Stimulated activated CD8-positive, alpha-beta memory T cell treated with anti-CD3 and anti-CD28 coated beads, Interleukin-12 subunit alpha, Interleukin-12 subunit beta, amount 100 ng/mL, for 4 hours (primary cell): ENCODE measurements around the gene DLGAP1.

Experiments
- DNase-seq: peaks from one replicate; pipeline ENCODE4 v3.0.0-alpha.2; 2020; ENCODE audit warnings: low read depth

DLGAP1 gene

DNA sequence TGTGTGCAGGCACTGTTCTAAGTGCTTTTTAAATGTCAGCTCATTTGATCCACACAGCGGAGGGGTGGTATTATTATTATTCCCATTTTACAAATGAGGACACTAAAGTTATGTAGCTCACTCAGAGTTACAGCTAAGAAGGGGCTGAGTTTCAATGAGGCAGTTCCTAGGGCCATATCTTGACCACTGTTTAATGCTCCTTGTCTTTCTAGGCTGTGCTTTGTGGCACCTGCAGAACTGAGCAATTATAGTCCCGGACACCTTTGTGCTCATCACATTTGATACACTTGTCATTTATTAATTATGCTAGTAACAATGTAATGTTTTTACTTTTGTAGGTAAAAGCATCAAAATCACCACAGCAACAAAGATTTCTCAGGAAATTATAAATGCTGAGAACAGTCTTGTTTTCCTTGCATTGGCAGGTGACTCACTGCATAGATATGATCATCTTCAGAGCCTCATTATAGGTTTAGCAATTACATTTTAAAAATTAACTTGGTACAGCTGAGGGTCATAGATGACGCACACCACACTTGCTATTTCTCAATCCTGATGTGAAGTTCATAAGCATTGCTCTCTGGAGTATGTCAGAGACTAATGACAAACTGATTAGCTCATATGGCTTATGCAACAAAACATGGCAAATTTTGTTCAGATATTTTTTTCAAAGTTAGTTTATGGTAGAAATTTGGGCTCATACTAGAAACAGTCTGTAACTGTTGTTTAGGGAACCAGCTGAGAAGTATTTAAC is 638.3 kb downstream of the DLGAP1 start:
- no peak for DNase-seq

DNA sequence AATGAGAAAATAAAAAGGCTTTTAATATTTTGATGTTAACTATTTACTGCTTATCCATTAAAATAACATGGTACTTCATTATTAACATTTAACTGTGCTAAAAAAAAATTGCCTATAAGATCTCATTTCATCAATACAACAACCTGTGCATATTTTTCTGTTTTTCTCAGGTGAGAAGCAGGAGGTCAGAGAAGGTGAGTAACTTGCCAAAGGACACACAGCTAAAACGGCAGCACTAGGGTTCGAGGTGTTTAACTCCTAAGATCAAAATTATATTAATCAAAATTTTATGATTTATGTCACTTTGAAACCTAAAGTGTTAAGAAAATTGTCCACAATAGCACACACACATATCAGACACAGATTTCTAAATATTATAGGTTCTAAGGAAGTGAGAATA is 639.1 kb downstream of the DLGAP1 start:
- no peak for DNase-seq

DNA sequence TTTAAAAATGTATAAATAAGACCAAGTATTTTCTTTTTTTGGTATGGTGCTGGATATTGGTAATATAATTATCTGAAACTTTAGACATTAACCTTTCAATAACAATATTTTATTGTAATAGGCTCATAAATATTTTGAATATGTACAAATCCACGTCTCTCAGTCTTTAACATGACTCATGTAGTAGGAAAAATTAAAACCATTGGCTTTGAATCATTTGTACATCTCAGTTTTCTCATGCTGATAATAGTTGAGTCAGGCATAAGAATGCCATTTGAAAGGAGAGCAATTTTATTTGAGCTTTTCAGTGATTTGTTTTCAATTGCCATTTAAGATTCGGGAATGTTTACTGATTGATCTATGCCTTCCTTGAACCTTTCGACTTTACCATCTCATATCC is 640.3 kb downstream of the DLGAP1 start:
- DNase-seq, result no peak

DNA sequence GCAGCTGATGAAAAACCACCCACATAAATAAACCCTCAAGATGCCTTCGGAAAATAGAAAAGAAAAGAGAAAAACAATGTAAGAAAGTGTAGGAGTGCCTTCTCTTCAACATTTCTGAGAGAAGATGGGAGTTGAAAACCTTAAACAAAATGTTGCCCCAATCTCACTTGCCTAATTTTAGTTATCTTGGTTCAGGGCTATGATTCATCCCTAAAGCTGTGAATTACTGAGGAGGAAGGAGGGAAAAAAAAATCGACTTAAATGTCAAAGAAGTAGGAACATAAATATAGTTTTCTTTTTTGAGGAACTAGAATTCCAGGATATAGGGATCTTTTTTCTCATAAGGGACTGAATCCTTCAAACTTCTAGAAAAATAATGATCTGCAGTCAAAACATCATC is 644.8 kb downstream of the DLGAP1 start:
- no peak for DNase-seq

DNA sequence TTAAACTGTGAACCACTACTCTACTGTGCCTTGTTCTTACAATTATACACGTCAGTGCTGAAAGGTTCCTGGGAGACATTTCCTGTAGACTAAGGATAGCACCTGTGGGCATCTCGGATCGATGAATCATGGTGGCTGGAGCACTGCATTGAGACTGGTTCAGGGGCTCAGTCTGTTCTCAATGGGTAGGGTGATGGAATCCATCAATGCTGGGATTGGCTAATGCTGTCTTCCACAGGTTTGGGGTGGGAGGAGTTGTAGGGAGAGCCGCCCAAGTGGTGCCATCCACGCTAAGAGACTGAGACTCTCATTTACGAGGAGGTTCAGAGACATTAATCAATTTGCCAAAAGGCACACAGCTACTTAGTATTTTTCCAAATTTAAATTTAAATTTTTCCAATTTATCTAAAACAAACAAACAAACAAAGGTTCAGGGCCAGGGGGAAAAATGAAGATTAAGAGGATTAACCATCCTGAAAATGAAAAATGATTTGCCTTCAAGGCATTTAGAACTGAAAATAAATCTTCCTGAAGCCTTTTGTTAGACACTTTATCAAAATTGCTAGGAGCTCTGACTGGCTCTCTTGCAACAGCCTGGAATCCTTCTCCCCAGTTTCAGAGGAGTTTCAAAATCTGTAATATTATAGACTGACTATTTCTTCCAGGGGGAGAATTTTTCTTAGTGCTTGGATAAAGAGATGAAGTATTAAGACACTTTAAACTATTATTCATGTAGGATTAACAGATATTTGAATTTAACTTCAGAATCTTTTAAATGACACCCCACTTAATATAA is 645.9 kb downstream of the DLGAP1 start:
- DNase-seq, result no peak

DNA sequence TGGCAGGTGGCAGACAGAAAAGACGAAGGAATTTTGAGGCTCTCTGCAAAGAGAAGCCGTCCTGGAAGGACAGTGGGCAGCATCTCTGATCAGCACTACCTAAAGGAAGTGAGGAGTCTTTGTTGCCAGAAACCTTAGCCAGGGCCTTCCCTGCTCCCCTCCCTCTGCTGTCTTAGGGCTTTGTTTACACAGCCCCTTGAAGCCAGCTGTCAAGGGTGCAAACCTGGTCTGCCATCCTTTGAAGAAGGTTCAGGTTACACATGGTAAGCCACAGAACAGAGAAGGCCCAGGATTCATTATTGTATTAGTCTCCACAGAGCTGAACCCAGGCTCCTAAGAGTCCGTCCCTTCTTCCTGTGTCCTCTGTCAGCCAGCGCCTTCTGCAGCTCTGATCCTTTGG is 648.5 kb downstream of the DLGAP1 start:
- no peak for DNase-seq

DNA sequence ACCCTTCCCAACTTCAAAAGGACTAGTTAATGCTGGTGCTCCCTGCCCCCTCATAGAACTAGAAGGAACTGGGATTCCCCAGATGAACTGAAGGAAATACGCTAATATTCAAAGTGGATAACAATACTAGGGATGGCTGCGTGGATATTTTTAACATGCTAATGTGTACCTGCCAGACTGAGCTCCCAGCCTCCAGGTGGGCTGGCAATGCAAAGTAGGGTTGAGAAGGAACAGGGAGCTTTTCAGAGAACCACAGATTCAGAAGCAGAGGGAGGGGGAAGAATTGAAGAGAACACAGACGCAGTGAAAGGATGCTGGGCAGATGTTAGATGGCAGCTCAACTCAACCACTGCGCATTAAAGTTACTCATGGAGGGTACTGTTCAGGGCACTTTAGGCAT is 650.8 kb downstream of the DLGAP1 start:
- DNase-seq, result no peak

DNA sequence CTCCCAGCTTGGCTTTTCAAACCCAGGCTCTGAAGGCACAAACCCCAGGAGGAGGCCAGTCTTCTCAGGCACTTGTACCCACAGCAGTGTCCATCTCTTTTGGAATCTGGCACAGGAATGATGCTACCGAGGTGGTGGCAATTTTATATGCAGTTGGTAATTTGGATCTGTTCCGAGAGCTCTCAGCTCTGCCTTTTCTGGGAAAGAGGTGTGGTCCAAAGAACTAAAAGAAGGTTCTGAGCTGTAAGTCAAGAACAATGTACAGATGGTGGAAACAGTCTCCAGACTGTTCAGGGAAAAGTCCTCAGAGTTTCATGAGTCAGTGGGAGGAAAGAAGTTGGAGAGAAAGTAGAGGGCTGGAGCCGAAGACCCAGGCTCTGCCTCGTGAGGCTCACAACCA is 651.8 kb downstream of the DLGAP1 start:
- DNase-seq, result no peak

DNA sequence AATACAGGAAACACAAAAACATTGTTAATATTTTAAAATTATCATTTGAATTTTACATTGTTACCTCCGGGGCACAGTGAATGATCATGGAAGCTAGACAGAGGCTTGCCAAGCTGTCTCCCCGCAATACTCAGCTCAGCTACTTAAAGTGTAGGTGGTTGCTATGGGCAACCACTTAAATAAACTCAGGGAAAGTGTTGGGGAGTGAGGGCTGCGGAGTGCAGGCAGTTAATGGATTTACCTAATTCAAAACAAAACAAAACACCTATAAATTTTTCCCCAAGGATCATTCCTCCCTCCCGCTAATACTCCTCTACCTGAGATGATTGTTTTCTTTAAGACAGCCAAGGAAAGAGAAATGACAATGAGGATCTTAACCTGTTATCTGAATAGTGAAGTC is 655.6 kb downstream of the DLGAP1 start:
- DNase-seq, result no peak

DNA sequence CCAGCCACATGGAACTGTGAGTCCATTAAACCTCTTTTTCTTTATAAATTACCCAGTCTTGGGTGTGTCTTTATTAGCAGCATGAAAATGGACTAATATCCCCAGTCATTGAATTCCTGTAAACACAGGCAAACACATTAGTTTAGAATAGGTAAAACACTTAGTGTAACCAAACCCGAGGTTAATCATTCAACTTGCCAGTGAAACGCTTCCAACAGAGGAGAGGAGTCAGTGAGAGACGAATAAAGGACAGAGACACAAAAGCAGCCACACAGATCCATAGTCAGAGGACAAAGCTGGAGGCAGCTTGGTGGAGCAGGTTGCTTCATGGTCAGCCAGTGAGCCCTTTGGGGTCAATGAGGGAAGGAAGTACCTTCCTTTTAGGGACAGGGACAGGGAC is 657.1 kb downstream of the DLGAP1 start:
- DNase-seq, result no peak

DNA sequence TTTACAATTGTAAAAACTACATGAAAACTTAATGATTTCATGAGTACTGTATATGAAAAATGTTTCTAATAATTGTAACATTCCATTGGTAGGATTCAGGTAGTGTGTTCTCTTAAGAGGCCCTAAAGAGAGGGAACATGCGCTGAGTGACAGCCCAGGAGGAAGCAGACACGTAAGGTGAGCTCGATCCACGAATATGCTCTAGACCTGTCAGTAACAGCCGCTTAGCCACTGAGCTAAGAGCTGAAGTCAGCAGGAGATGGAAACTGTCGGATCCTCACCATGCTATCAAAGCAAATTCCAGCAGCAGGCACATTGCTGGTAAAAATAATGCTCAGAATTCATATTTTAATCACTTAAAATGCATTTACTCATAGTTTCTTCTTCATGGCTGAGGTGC is 658.7 kb downstream of the DLGAP1 start:
- DNase-seq, result no peak

DNA sequence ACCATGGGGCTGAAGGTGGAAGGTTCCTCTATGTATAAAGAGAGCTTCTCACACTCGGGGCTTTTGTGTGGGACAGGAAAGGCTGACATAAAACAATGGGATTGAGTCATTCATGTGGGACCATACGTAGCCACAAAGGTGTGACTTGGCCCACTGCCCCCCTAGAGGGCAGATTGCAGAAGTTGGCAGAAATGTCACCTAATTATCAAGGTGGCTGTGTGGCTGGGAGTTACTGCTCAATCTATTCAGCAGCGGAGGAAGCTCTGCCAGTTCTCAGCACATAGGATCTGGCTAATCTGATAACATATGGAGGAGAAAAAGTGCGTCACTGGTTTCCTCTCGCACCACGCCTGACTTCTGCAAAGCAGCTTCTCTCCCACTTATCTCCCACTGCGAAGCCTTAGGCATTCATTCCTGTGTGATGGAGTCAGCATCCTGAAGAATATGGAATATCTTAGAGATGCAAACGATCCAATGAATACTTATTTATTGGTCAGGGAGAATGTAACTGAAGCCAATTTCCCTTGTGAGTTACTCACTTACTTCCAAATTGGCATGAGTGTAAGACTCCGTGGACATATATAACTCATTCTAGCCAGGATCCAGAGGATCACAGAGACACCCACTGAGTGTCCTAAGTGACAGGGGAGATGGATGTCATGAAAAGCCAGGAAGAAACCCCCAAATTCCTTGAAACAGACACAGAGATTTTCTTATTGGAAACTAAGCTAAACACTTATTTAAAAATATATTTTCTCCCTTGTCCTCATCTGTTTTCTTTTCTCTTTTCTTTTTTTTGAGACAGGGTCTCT is 660.4 kb downstream of the DLGAP1 start:
- DNase-seq, result no peak

DNA sequence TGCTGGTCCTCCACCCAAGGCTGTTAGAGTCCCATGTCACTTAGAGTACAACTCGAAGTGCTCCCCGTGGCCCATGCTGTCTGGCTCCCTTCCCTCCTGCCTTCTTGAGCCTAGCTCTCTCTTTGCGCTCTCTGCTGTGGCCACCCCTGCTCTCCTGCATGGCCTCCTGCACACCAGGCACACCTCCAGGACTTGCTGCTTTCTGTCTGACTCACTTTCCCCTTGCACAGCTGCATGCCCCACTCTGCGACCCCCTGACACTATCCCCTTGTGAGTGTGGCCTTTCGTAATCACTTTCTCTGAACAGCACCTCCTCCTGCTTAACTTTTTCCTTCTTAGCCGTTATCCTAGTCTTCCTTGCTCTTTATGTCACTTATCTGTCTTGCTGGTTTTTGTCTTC is 661.6 kb downstream of the DLGAP1 start:
- no peak for DNase-seq

DNA sequence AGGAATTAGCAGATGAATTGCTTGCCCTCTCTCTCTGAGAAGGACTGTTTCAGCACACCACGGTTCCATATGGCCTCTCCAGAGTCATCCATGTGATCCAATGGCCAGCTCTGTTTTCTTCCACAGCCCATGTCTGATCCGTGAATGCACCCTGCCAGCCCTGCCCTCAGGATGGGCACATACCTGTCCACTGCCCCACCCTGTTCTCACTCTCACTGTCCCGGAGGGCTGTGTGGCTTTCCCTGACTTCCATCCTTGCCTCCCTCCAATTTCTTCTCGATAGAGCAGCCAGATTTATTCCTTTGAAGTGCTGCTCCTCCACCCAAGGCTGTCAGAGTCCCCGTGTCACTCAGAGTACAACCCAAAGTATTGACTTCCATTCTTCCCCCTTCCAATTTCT is 662.0 kb downstream of the DLGAP1 start:
- no peak for DNase-seq

DNA sequence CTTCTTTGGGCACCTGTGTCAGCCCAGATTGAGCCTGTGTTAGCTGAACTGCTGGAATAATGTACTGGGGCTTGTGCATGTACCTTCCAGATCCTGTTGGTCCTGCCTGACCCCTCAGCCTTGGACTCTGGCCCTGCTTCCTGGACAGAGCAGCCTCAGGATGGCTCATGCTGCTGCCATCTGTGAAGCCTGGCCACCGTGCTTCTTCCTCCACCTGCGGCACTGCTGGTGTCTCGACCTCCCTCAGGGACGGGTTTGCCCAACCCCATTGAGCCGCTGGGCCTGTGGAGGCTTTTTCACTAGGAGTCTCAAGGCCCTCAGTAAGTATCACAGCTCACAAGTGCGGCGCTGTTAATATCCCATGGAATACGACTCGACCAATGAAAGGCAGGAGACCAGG is 662.4 kb downstream of the DLGAP1 start:
- no peak for DNase-seq

DNA sequence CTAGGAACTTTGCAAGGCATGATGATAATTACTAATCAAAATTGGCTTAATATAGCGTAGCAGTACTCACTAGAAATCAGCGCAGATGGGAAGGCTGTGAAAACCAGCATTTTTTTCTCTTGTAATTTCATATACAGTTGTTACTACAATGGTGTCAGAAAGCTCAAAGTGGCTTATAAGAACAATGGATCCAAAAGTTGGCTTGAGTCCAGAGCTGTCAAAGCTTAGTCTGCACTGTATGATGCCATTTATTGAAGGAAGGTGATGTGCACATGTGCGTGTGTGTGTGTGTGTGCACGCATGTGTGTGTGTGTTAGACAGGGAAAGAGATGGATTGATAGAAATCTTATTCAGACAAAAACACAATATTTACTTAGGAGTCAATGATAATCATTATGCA is 663.9 kb downstream of the DLGAP1 start:
- no peak for DNase-seq

DNA sequence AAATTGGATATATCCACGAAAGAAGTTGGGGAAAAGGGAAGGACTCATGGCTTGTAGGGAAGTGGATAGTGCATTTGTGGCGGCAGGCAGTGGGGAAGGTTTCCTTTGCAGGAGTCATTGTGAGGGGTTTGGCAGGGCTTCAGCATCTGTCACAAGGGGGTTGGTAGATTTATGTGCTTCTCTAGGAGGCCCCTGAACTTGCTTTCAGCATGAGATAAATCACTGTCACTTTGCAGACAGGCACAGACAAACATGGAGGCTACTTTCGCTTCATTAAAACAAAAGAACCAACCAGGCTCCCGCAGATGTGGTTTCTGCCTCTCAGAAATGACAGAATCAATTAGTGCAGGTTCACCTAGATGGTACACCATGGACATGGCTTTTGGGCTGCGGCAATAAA is 664.4 kb downstream of the DLGAP1 start:
- DNase-seq, result no peak

DNA sequence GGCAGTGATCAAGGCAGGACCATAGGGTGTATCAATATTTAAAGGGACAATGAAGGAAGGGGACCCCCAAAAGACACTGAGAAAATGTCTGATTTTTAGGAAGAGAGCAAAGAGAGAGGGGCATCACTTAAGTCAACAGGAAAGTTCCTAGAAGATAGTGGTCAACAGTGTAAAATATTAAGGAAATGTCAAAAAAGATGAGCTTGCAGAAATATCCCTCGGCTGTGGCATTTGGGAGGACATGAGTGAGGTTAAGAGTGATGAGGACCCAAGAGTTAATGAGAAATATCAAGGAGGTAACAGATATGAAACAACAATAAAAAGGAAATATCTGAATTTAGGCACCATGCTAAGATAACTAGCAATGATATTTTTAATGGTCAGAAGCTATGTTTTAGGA is 665.6 kb downstream of the DLGAP1 start:
- DNase-seq, result no peak

DNA sequence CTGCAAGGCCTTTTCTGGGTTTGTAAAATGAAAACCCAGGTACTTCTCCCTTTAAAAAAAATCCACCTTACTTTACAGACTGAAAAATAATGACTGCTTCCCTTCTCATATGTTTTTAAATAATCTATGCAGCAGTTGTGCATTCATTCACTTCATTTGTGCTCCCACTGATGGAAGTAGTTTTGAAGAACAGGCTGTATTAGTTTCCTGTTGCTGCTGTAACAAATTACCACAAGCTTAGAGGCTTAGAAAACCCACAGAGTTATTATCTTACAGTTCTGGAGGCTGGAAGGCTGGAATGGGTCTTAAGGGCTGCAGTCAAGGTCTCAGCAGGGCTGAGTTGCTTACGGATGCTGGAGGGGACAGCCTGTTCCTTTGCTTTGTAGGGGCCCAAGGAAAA is 670.2 kb downstream of the DLGAP1 start:
- no peak for DNase-seq

DNA sequence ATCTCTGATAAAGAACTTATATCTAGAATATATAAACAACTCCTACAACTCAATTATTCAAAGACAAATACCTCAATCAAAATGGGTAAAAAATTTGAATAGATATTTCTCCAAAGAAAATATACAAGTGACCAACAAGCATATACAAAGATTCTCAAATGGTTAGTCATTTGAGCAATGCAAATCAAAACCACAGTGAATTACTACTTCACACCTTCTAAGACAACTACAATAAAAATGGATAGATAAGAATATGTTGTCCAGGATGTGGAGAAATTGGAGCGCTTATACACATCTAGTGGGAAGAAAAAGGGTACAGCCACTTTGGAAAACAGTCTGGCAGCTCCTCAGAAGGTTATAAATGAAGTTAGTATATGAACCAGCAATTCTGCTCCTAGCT is 672.2 kb downstream of the DLGAP1 start:
- no peak for DNase-seq

DNA sequence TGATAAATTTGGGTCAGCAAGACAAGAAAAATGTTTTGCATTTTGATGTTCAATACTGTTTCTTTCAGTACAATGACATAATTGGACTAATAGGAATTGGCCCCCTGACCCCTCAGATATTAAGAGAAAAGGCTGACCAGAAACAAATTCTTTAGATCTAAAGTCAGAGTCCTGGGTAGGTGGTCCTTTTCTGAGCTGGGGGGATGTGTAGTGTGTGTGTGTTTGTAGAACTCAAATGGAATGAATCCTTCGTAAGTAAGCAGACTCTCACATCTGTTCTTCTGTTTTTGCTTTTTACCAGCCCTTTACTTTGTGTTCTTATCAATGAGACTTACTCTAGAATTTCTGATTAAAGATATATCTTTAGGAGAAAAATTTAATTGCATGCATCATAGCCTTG is 677.4 kb downstream of the DLGAP1 start:
- no peak for DNase-seq

DNA sequence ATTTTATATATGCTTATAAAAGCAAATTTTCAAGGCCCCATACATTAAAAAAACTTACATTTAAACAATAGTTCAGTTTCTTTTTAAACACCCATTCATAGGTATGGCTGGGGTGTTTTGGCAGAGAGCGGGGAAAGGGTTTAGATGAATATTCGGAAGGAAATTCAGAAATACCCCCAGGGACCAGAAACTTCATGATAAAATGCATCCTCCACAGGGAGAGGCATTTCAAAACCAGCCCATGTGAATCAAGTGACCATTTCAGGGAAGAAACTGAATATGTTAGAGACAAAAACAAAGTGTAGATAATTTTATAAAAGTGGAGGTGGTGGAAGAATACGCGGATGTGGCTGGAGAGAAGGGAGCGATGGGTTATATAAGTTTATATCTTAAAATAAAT is 678.0 kb downstream of the DLGAP1 start:
- no peak for DNase-seq

DNA sequence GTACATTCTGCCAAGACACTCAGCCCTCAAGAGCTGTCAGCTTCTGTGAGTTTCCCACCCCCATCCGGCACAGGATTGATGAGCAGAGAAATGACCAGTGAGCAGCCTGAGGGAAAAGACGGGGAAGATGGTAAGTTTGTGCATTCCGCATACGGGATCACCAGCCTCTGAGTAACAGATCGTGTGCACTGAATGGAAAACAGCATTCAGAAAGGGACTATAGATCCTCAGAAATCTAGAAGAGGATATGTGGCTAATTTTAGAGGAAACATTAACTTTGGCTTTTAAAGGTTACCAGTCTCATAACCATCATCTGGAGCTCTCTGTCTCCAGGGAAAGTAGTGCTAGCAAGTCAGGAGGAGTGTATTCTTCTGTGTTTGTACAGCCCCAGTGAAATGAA is 679.1 kb downstream of the DLGAP1 start:
- no peak for DNase-seq
